NCI-H226 (cell line): ENCODE measurements around the gene P2RX2.

ENCODE experiments used
- DNase-seq: peaks from one replicate; pipeline ENCODE4 v3.0.0-alpha.2; 2015

The P2RX2 gene

DNA sequence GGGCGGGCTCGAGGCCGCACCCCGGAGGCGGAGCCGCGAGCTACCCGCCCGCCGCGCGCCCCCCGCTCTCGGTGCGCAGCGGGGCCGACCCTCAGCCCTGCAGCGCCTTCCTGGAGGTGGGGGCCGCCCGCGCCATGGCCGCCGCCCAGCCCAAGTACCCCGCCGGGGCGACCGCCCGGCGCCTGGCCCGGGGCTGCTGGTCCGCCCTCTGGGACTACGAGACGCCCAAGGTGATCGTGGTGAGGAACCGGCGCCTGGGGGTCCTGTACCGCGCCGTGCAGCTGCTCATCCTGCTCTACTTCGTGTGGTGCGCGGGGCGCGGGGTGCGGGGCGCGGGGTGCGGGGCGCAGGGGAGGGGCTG is at the start of gene P2RX2:
P2RX2 (plus strand) TSS at position 94 of the 361 bp plus-strand sequence; CDS start at position 135, 41 bp downstream.
- DNase-seq: no peak

DNA sequence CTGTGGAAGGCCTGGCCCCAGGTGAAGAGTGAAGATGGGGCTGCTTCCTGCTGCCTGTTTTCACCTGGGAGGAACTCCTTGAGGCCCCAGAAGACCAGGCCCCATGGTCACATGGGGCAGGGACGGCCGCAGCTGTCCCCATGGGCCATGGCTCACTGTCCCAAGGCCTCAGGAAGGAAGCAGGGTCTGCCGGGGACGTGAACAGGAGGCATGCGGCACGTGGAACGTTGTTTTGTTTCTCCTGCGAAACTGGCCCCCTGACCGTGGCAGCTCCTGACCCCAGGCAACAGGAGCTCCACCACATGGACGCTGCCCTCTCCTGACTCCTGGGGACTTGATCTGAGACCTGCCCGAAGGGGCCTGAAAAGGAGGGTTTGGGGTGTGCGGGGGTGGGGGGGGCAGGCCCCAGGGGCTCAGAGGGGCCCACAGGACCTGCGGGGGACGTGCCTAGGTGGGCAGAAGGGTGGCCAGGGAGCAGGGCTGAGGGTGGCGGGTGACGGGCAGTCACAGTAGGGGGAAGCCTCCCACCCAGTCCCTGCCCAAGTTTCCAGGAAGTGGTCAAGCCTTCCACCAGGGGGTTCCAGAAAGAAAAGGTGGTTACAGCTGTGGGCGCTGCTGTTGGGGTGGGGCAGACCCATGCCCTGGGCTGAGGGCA is 49.6 kb upstream of the P2RX2 start:
- DNase-seq: no peak

DNA sequence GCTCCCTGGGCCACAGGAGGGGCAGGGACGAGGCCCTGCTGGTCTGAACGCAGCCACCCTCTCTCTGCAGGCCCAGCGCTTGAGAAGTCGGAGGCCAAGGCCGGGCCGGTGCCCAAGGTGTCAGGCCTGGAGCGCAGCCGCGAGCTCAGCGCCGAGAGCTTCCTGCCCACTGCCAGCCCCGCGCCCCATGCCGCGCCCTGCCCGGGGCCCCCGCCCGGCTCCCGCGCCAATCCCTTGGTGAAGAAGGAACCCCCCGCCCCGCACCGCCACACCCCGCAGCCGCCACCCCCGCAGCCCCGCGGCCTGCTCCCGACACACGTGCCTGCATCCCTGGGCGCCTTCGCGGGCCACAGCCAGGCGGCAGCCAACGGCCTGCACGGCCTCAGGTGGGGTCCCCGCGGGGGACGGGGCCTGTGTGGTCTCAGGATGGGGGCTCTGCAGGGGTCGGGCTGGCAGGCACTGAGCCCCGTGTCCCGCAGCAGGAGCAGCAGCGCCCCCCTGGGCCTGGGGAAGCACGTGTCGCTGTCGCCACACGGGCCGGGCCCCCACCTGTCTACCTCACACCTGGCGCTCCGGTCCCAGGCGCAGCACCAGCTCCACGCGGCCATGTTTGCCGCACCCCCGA is 48.6 kb upstream of the P2RX2 start:
- no peak for DNase-seq

DNA sequence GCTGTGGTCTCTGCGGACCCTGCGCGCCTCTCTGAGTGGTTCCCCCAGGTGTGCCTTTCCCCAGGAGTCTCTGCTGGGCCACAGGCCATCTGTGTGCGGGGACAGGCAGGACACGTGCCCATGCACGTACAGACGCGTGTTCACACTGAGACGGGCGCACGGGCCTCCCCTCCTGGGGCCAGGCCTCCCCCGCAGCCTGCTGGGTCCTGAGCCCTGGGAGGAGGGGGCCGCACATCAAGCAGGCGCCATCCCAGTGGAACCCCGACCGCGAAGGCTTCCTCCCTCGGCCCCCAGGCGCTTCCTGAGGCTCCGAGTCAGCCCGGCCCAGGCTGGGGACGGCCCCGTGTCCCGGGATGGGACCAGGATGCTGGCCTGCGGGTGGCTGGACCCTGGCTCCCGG is 47.9 kb upstream of the P2RX2 start:
- no peak for DNase-seq

DNA sequence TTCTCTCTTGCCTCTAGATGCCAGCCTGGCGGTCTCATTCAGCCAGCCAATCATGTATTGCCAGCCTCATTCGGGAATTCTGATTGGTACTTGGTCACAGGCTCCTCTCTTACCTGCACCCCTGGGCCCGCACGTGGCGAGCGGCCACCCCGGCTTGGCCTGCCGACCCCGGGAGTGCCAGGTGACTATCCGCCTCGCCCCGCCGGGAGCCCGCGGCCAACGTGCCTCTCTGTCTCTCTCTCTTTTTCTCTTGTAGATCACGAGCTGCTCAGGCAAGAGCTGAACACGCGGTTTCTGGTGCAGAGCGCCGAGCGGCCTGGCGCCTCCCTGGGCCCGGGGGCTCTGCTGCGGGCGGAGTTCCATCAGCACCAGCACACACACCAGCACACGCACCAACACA is 47.5 kb upstream of the P2RX2 start:
- DNase-seq: no peak

DNA sequence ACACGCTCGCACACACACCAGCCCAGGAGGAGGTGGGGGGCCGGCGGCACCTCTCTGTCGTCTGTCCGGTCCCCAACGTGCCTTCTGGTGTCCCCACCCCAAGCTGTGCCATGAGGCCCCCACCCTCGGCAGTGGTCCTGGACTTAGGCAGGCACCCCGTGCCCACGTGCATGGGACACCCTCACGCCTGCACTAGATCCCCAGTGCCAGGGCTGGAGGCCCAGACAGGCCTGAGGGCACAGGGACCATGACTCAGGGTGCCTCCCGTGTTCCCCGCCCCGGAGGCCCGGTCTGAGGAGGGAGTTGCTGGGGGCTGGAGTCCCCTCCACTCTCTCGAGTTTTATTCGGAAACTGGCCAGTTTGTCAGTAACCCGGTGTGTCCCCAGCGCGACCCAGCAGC is 47.0 kb upstream of the P2RX2 start:
- no peak for DNase-seq

DNA sequence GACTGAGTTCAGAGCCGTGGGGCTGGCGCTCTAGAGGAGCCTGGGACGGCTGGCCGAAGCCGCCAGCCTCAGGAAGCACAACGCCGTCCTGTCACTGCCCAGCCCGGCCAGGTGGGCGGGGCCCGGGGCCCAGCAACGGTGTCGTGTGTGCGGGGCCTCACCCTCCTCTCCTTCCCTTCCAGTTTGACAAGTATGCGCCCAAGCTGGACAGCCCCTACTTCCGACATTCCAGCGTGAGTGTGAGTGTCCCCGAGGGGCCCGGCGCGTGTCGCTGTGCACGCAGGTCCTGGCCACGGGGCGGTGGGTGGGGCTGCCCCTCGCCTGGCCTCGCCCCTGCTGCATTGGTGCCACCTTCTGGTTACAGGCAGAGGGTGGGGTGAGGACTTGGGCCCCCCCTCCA is 46.5 kb upstream of the P2RX2 start:
- no peak for DNase-seq

DNA sequence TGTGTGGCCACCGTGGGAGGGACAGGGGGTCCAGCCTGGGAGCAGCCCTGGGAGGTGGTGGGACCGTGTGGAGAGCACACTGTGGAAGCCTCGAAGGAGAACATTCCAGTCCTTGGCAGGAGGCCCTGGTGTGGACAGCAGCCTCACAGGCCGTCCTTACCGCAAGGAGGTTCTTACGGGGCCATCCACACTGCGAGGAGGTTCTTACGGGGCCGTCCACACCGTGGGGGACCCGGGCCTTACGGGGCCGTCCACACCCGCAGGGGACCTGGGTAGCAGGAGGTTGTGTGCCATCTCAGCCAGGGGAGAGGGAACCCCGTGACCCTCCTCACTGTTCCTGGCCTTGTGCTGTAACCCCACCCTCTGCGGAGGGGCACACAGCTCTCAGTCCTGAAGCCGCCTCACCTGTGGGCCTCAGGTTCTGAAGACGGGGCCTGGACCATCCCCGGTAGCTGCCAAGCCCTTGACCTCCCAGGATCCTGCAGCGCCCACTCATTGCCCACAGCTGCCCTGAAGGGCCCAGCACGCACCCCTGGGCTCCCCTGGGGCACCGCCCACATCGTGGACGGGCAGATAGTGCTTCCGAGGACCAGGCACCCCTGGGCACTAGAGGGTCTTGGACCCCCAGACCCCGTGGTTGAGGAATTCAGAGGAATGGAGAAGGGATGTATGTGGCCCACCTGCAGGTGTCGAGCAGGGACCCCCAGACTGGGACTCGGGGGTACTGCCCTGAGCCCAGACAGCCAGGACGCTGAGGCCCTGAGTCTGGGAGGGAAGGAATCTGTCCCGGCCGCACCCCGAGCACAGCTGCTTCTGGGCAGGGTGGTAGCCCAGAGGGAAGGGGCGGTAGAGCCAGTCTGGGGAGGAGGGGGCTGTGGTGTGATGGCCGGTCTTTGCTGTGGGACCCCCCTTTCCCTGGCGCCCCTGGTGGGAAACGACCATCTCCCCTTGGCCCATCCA is 45.5 kb upstream of the P2RX2 start:
- no peak for DNase-seq

DNA sequence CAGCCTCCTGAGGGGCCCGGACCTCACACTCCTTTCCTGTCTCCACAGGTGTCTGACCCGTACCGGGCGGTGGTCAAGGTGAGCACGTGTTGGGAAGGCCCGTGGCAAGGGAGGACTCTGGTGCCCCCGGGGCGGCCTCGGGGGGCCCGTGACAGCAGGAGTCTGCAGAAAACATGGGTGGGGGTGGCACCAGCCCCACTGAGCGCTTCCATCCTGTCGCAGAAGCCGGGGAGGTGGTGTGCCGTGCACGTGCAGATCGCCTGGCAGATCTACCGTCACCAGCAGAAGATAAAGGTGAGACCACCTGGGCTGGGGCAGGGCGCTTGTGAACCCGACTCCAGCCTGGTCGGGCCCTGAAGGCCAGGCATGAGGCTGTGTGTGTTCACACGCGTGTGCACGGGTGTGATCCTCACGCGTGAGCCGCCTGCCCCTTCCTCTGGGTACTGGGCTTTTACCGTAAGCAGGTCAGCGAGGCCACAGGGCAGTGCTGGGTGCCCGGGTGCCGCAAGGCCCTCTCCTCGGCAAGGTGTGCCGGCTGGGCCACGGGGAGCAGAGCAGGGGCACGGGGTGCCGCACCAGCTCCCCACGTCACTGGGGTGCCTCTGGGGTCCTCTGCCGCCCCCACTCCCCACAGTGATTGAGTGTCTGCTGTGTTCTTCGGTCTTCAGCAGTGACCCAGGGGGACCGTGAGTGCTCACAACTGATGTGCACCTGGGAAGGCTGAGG is 44.1 kb upstream of the P2RX2 start:
- DNase-seq: no peak

DNA sequence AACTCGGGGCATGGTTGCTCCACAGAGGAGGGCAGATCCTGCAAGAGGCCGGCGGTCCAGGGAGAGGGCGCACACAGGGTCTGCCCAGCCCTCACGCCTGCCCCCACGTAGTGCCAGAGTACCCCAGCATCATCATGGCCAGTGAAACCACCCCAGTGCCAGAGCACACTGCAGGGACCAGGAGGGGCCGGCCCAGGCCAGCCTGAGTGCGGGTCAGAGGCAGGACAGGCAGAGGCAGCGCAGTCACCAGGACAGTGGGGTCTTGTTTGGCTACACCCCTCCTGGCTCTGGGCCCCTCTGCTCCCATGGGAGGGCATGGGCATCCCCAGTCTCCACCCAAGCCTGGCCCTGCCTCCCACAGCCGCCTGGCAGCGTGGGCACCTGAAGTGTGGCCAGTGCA is 42.9 kb upstream of the P2RX2 start:
- DNase-seq: no peak

DNA sequence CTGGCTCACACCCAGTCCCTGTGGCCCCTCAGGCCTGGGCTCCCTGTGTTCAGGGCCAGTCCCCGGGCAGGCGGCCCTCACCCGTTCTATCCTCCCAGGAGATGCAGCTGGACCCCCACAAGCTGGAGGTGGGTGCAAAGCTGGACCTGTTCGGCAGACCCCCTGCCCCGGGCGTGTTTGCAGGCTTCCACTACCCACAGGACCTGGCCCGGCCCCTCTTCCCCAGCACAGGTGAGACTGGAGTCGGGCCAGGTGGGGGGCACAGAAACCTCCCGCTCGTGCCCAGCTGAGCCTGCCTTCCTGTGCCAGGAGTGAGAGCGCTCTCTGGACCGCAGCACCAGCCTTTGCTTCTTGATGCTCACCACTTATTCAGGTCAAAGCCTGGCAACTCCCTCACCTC is 41.9 kb upstream of the P2RX2 start:
- no peak for DNase-seq

DNA sequence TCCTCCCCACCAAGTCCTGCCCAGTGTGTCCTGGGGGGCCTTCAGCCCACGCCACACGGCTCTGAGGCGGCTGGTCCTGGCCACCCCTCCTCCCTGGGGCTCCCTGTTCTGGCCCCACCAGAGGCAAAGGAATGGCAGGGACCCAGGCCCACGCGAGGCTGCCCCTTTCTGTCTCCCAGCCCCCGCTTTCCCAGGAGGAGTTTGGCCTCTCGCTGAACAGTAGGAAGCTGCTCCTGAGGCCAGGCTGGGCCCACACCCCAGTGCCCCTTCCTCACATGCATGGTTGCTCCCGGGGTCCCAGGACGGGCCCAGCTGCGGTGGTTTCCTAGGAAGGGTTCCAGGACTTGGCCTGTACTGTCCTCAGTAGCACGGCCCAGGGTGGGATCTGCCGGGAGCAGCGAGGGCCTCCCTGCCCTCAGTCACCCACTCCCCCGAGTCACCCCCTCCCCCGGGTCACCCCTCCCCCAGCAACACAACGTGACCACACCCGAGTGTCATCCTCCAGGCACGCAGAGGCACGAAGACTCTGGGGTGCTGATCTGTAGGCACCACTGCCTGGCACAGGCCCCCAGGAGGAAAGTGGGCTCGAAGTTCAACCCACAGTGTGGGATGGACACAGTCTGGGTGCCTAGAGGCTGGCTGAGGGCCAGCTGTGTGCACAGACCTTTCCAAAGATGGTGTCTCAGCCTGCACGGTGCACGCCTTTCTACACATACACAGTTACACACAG is 41.2 kb upstream of the P2RX2 start:
- no peak for DNase-seq

DNA sequence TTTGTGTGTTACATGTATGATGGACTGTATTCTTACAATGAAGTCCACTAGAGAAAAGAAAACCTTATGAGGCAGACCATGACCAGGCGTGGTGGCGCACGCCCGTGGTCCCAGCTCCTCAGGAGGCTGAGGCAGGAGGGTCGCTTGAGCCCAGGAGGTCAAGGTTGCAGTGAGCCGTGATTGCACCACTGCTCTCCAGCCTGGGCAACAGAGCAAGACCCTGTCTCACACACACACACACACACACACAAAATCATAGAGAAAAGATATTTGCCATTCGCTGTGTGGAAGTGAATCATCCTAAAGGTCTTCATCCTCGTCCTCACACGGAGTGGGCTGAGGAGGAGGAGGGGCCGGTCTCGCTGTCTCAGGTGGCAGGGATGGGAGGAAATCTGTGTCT is 40.5 kb upstream of the P2RX2 start:
- no peak for DNase-seq

DNA sequence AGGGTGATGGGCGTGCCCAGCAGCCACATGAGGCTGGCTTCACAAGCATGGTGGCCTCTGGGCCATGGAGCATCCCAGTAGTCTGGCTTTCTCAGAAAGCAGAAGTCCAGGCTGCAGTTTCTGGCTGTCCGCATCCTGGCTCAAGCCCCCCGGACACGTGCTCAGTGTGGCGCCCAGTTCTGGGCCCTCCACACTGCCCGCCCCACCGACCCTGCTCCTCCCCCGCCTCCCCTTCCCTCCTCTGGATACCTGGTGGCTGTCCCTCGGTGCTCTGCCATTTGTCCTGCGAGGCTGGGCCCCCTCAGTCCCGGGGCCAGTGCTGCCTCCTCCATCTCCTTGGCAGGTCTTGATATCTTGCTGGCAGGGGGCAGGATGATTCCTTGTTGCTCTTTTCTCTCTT is 39.8 kb upstream of the P2RX2 start:
- no peak for DNase-seq

DNA sequence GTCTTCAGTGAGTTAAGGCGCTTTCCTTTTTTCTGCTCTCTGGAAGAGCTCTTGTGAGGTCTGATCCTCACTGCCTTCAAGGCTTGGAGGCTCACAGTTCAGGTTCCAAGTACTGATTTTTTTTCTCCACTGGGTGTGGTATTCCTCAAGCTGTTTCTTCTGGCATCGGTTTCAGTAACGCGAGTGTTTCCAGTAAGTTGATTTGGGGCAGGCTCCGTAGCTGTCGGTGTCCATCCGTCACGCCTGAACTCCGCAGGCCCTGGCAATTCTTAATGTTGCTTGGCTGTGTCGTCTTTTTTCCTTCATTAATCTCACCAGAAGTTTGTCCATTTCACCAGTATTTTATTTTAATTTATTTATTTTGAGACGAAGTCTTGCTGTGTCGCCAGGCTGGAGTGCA is 38.8 kb upstream of the P2RX2 start:
- DNase-seq: no peak

DNA sequence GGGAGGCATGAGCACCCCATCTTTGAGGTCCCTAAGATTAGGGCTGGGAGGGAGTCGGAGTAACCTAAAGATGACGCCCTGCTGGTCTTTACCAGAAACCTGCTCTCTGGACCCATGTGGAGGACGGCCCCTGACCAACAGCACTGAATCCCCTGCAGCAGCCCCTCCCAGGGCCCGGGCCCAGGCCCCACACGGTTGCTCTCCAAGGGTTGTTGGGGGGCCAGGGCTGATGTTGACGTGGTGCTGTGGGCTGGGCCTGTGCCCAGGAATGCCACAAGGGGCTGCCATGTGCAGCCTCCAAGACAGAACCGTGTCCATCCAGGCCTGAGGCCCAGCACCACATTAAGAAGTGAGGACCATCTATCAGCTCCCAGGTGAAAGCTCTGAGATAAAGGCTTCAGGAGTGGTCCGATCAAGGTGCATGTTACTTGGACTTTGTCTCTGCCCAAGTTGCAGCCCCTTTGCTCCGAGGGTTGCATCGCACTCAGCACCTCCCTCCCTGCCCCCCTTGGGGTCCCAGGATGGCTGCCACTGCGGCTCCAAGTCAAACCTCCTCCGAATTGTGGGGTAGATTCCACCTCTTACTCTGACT is 37.8 kb upstream of the P2RX2 start:
- no peak for DNase-seq

DNA sequence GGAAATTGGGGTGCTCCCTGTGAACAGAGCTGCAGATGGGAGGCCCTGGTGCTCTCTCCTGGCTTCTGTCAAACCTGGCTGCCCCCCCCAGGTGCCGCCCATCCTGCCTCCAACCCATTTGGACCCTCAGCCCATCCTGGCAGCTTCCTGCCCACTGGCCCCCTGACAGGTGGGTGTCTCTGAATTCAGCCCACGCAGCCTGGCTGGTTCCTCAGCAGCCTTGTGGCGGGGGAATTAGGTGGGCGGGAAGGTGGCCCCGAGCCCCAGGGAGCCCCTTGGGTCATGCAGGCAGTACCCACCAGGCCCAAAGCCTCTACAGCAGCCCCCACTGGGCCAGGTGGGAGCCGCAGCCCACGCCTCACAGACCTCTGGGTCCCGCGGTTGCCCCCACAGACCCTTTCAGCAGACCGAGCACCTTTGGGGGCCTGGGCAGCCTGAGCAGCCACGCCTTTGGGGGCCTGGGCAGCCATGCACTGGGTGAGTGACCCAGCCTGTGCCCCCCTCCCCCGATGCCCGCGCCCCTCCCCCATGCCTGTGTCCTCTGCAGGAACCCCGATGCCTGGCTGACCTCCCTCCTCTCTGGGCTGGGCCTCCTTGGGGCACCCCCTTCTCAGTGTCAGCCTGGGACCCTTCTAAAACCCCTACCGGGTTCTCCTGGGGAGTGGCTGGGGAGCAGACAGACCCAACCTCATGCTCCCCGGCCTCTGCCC is 37.1 kb upstream of the P2RX2 start:
- DNase-seq: no peak

DNA sequence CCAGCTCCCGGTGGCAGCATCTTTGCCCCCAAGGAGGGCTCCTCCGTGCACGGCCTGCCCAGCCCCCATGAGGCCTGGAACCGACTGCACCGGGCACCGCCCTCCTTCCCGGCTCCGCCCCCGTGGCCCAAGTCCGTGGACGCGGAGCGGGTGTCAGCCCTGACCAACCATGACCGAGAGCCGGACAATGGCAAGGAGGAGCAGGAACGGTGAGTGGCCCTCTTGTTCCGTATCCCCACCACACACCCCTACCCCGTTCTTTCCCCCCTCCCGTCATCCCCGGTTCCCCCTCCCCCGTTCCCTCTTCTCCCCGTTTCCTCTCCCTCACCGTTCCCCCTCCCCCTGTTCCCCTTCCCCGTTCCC is 36.5 kb upstream of the P2RX2 start:
- DNase-seq: no peak

DNA sequence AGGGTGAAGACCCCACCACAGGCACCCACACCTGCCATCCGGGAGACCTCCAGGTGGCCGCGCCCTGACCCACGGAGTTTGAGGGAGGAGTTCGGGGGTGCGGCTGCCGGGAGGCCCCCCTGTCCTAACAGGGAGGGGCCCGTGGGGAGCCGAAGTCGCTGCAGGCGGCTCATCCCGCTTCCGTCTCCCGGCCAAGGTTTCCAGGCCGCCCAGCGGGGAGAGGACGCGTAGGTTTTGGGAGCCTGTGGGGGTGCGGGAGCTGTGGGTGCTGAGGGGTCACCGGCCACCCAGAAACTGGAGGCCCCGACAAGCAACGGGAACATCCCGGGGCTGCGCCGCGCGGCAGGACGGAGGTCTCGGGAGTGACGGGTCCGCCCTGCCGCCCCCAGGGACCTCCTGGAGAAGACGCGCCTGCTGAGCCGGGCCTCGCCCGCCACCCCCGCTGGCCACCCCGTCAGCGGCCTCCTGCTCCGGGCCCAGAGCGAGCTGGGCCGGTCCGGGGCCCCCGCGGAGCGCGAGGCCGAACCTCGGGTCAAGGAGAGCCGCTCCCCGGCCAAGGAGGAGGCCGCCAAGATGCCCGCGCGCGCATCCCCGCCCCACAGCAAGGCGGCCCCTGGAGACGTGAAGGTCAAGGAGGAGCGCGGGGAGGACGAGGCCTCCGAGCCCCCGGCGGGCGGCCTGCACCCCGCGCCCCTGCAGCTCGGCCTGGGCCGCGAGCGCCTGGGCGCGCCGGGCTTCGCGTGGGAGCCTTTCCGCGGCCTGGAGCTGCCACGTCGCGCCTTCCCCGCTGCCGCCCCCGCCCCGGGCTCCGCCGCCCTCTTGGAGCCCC is 35.8 kb upstream of the P2RX2 start:
- no peak for DNase-seq

DNA sequence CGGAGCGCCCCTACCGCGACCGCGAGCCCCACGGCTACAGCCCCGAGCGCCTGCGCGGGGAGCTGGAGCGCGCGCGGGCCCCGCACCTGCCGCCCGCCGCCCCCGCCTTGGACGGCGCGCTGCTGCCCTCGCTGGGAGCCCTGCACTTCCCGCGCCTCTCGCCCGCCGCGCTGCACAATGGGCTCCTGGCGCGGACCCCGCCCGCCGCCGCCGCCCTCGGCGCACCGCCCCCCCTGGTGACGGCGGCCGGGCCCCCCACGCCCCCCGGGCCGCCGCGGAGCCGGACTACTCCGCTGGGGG is 35.2 kb upstream of the P2RX2 start:
- DNase-seq: no peak

DNA sequence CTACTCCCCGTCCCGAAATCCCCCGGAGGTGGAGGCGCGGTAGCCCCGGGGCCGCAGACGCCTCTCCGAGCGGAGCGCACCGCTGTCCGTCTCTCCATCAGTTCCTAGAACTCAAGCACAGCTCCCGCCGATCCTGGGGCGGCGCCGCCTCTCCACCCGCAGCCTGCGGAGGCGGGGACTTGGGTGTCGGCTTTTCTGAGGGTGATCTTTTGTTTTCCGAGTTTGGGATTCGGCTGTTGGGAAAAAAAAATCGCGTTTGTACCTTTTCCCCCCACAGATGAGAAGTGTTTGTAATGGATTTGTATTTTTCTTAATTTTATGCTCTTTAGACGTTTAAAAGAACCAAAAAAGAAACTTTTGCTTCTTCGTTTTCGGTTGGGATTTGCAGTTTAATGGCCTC is 34.8 kb upstream of the P2RX2 start:
- DNase-seq: no peak
